Esophagus mucosa (tissue), 1 donor: ENCODE data around the gene VAT1L. TPM values are rescaled to one million over a fixed set of nuclear protein-coding genes. Genes with fewer than 3 reads are reported as not detected.
"Not testable (repeated sequence)": the region's sequence is repeated elsewhere in the genome, so short reads cannot be mapped to it uniquely, and the experiment has no call there.

ENCODE experiments used
- ATAC-seq: fragments of 200-7000 bp; cut with Tn5 transposase; one replicate; pipeline ENCODE4 v1.9.1; 2020
- total RNA-seq: library from RNA; stranded (reverse); gene quantifications from one replicate; pipeline ENCODE4 v1.2.4, GENCODE V29; 2023
- donor health status: DM: yes; HTN: yes; CAD: no.

VAT1L gene
- total RNA-seq, 1 donor from 2014 or later, result 0.08 TPM

DNA sequence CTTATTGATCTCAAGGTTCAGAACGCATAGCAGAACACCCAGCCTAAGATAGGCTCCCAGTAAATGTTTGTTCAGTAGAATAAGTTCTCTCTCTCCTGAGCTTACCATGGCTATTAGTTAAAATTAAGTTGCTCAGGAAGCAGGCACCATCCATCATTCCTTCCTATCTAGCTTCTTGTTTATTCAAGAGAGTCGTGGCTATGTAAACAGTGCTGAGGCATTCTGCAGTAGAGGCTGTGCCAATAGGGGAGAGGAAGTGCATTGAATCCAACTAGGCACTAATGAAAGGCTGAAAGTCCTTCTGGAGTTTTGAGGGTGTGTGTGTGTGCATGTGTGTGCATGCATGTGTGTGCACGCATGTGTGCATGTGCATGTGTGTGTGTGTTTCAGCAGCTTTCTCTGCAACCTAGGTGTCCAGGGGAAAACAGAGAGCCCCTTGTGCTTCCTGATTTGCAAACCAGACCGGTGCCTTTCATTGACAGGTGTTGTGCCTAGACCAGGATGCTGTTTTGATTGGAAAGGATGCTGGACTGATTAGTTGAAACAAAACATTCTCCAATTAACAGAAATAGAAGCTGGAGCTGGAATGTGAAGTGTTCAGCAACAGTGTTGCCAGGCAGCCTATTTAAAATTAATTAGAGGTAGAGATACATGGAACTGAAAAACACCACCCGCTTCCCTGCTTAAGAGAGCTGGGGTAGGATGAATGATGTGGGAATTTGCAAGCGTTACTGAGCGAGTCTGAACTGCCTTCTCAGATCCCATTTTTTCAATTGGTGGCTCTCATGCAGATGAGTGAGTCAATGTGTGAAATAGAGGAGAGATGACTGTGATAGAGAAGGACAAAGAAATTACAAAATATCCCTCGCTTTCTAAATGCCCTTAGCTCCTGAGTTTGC lies 130.7 kb downstream of the VAT1L start:
- ATAC-seq, result no peak

DNA sequence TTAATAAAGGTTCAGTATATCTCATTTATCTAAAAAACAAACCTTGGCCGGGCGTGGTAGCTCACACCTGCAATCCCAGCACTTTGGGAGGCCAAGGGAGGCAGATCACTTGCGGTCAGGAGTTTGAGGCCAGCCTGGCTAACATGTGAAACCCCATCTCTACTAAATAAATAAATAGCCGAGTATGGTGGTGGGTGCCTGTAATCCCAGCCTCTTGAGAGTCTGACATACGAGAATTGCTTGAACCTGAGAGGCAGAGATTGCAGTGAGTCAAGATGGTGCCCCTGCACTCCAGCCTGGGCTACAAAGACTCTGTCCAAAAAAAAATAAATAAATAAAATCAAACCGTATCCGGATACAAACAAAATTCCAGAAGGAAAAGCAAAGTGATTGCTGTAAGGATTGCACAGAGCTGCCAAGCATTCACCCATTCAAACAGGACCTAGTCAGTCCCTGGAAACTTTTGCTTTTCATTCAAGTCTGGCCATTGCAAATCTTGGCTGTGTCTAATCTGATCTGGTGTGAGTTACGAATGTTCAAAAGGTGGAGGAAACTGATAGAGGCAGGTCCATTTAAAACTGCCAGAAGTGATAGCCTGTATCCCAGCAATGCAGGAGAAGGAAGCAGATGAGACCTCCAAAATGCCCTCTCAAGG lies 131.5 kb downstream of the VAT1L start:
- ATAC-seq, result no peak

DNA sequence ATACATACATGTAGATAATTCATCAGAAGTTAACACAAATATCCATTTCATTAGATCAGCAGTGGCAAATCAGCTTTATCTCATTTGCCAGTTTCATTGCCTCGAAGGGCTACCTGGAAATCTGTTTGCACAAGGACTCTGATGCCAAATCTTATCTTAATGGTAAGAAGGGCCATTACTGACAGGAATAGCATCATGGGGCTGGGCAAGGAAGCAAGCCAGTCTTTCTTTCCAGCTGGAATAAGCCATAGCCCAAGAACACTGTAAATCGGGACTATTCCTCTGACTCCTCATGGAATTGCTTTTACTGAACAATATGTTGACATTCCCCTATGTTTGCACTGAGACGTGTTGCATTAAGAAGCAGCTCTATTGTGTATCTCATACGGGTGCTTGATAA lies 132.6 kb downstream of the VAT1L start:
- ATAC-seq, result no peak

DNA sequence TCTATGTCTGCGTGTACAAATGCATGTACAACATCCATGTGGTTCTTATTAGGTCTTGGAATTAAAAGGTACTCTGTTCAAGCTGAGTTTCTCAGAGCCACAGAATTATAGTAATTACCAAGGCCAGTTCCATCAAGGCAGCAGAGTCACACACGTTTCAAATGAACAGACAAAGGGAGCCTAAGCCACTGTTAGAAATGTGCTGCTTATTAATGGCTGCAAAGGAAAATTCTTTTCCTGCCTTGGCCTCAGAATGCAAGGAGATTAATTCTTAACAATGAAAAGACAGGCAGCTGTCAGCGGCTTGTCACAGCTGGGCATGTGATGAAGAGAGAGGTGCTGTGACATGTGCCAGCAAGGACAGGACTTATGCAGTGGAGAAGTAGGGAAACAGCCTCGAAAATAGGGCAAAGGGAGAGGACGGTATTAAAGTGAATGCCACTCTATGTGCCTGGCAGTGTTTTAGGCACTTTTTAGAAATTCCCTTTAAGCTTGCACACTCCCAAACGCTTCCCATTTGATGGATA lies 133.9 kb downstream of the VAT1L start:
- ATAC-seq, result no peak

DNA sequence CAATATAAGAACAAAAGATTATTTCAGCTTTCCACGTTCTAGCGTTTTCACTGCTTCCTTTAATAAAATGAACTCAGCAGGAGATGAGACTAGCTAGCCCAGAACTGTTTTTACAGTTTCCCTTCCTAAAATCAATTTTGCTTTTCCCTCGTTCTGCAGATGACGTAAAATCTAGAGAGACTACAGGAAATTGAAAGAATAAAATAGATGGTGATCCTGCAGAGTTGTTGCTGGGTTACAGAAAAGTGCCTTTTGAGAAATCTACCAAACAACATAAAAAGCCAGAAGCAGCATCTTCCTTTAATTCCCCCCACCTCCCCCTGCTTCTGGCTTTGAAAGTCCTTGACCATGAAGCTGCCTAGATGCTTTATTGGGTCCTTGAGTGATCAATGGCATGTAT lies 137.2 kb downstream of the VAT1L start:
- no peak for ATAC-seq

DNA sequence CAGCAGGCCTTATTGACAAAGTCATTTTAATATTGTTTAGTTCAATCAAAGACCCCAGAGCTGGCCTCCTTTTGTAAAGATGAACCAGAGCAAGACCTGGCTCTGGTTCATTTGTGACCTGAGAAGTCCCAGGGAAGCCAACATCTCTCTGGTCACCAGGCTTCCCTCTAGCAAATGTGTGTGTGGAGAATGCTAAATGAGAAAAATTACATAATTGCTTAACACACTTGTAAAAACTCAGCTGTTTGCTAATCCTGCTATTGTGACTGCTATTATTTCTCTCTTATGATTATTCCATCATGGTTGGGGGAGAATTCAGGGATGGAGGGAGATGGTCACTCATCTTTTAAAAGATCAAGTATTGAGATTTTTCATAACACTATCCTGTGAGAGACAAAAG lies 139.7 kb downstream of the VAT1L start:
- ATAC-seq, result no peak

DNA sequence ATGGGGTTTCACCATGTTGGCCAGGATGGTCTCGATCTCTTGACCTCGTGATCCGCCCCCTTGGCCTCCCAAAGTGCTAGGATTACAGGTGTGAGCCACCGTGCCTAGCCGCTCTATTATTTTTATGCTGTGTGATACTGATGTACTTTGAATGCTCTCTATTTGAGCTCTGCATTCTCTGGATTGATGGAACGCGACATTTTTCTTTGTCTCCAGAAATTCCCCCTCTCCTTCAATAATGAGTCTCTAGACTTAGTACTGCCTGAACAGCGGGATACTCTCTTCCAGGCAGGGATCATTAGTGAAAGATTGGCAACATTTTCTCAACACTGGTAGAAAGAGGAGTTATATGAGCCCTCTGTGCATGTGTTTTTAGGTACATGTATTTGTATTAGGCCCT lies 140.6 kb downstream of the VAT1L start:
- ATAC-seq, result no peak

DNA sequence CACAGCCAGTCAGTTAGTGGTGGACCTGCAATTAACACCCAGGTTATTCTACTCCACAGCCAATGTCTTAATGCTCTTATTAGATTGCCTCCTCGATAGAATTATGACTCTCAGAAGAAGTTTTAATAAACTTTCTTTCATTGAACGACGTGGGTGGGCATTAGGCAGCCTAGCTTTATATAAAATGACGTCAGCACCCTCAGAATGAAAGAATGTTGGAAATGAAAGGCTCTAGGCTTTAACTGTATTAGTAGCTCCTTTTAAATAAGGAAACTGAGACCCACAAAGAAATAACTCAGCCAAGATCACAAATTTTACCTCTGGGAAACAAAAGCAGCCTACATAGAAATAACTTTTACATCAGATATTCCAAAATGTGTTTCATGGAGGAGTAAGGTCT lies 142.7 kb downstream of the VAT1L start:
- no peak for ATAC-seq

DNA sequence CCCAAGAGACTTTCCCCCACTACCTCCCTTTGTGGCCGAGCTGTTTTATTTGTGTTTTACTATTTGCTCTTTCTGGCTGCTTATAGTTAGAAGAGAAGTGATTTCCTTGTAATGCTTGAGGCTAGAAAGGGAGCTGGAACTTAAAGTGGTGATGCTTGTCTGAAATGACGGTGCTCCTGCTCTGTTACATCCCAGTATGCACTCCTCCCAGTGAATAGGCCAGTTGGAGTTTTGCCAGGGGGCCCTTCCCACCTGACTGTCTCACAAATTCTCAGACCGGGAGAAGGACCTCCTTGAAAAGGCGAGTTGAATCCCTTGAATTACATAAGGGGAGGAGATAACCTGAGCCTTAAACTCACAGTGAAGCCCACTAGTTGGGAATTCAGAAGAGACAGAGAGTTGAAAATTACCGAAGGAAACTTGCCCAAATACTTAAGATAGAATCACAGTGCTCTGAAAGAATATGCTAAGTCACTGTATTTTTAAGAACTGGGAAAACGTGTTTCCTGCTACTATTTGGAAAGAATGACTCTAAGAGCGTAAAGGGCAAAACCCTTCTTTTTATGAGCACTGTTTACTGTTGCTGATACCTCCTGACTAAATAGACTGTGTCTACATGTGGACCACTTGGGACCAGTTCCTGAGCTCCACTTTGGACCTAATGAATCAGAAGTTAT lies 149.2 kb downstream of the VAT1L start:
- no peak for ATAC-seq

DNA sequence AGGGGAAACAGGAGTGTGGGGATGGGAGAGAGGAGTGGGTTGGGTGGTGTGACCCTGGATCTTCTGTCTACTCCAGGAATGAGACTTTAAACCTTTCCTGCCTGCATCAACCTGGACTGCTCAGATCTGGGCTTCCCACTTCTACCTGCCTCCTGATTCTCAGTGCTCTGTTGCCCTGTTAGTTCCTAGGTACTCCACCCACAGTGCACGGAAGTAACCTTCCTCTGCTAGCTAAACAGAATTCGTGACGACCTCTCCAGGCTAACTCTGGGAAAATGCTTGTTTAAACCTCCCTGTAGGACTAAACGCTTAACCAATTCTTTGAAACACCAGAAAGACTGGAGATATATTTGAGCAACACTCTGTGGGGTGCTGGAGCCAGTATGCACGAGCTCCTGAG lies 150.5 kb downstream of the VAT1L start:
- ATAC-seq, result no peak

DNA sequence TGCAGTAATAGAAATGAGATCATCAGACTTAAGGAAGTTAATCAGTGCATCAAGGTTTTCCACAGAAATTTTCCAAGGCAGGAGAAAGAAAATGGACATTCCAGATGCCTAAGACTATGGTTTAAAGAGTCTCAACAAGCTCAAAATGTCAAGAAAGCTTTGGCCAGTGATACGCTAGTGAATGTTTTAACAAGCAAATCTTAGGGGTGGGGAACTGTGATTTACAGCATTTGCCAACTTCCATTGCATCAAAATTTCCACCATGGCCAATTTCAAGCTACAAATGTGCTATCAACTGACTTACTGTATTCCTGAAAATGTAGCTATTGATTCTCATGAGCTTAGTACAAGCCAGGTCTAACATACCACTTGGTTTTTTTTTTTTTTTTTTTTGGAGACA lies 151.6 kb downstream of the VAT1L start:
- no peak for ATAC-seq

DNA sequence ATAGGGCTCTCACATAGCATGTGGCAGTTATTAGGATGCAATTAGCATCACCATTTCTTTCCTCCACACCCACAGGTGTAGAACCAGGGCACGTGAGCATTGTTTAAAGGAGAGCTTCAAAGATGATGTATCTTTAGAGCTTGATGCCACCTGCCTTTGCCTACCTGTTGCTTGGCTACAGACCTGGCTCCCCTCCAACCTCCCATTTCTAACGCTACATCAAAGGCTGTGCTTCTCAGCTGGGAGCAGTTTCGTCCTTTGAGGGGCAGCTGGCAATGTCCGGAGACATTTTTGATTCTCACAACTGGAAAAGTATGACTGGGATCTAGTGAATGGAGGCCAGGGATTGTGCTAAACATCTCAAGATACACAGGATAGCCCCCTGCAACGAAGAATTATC lies 155.4 kb downstream of the VAT1L start:
- no peak for ATAC-seq

DNA sequence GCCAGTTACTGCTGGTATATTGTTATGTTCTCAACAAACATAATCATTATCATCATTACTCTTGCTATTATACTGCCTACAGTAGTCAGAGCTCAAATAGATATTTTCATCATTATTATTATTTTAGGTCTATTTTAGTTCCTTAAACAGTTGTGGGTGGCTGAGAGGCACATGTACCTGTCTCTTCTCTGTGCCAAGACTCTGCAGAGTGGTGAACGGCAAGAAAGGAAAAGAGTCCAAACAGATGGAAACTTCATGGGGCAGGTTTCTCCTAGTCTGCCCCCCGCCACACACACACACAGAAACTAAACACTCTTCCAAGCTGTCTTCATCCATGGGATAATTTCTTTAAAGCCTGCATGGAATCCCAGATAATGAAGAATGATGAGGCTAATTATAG lies 156.3 kb downstream of the VAT1L start:
- no peak for ATAC-seq

DNA sequence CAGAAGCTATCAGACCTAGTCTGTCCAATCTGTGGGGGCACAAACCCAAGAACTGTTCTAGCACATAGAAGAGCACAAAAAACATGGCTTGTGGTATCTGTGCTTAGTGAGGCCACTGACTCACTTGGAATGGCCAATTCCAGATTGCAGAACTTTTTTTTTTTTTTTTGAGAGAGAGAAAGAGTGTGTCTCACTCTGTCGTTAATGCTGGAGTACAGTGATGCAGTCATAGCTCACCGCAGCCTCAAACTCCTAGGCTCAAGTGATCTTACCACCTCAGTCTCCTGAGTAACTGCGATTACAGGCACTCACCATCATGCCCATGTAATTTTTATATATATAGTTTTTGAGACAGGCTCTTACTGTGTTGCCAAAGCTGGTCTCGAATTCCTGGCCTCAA lies 156.8 kb downstream of the VAT1L start:
- ATAC-seq, result no peak

DNA sequence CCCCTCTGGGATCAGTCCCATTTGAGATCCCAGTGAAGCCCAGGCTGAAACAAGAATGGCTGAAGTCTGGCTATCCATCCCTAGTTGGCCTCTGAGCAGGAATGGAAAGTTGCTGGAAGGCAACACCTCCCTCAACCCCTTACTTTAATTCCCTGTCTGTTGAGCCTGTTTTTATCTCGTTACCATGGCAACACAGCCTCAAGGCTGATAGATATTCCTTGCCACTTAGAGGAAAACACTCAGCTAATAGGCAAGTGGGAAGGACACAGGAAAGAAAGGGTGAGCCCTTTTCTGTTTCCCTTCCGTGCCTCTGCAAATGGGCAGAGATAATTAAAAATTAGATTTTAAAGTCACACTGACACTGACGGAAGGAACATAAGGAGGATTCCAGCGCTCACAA lies 158.5 kb downstream of the VAT1L start:
- no peak for ATAC-seq

DNA sequence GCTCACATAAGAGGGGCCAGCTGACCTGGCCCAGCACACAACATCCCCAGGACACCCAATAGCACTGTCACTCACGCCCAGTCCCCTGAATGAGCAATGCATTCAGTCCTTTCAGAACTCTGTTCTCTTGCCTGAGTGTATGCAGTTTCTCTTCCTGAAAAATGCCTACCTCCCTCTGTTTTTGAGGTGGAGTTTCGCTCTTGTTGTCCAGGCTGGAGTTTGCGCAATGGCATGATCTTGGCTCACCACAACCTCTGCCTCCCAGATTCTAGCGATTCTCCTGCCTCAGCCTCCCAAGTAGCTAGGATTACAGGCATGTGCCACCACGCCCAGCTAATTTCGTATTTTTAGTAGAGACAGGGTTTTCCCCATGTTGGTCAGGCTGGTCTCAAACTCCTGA lies 159.2 kb downstream of the VAT1L start:
- ATAC-seq, result not testable (repeated sequence)

DNA sequence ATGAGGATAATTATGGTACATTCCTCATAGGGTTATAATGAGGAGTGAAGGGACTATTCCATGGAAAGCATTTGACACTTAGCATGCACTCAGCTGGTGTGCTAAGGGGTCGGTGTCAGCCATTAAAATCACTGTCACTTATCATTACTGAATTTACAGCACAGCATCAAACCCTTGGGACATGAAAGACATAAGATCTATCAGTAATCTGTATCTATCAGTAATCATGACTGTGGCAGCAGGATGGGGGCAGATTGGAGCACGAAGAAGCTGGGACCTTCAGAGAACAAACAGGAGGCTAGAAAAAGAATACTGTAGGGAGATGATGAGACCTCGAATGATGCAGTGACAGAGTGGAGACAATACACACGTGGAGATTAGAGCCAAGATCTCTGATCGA lies 160.5 kb downstream of the VAT1L start:
- ATAC-seq, result no peak

DNA sequence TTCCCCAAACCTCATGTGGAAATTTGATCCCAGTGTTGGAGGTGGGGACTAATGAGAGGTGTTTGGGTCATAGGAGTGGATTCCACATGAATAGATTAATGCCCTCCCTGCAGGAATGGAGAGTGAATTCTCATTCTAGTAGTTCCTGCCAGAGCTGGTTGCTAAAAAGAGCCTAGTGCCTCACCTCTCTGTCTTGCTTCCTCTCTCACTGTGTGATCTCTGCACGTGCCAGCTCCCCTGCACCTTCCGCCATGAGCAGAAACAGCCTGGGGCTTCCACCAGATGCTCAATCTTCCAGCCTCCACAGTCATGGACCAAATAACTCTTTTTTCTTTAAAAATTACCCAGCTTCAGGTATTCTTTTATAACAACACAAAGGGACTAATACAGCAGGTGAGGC lies 161.1 kb downstream of the VAT1L start:
- ATAC-seq, result no peak

DNA sequence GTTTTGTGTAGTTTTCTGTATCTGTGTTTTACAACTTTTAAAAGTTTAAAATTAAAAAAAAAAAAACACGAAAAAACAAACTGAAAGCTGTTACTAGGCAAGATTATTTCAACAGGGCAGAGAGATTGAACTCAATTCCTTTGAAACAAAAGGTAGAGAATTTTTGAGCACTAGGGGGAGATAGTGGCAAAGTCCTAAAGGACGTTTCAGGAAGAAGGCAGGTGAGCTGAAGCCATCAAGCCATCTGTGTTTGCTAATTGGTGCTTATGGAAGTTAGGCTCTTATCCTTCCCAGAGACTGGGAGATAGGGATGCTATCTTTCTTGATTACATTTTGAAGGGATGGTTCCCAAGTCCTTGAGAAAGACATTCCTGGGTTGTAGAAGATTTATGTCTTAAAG lies 163.4 kb downstream of the VAT1L start:
- ATAC-seq, result no peak

DNA sequence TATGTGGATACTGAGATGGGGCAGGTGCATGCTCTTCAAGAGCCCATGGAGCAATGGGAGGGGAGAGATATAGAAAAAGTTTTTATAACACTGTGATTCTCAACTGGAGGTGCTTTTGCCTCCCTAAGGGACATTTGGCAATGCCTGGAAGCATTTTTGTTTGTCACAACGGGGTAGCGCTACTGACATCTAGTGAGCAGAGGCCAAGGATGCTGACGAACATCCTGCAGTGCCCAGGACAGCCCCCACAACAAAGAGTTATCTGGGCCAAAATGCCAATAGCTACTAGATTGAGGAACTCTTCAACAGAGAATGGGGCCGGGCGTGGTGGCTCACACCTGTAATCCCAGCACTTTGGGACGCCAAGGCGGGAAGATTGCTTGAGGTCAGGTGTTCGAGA lies 166.8 kb downstream of the VAT1L start:
- no peak for ATAC-seq

DNA sequence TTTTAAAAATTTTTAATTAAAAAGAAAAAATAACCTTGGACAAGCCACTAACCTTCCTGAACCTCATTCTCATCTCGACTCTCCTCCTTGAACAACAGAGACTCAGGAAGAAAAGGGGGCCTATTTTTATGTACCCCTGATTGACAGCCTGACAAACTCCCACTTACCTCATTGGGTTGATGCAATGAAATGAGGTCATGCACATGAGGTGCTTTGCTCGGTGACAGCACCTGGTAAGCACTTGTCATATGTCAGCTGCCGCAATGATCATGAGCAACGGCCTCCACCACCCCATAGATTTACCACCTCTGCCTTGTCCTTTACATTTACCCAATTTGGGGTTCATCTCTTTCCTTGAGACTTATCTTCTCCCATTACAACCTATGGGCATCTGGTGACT lies 167.9 kb downstream of the VAT1L start:
- ATAC-seq, result no peak

DNA sequence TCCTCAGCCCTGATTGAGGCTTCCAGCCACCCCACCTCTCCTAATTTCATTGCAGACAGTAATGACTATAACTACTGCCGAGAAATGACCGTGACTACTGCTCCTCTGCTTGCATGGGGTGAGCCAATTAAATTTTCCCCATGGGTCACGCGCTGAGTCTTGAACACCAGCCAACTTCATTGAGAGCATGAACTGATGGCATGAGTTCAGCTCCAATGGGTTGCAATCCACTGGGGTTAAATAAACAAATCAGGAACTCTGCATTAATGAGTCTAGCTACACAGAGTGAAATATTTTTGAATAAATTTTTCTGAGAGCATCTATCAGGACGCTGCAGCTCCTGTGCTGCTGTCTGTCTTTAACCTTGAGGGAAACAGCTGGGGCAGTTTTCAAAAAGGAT lies 172.4 kb downstream of the VAT1L start:
- ATAC-seq, result no peak

DNA sequence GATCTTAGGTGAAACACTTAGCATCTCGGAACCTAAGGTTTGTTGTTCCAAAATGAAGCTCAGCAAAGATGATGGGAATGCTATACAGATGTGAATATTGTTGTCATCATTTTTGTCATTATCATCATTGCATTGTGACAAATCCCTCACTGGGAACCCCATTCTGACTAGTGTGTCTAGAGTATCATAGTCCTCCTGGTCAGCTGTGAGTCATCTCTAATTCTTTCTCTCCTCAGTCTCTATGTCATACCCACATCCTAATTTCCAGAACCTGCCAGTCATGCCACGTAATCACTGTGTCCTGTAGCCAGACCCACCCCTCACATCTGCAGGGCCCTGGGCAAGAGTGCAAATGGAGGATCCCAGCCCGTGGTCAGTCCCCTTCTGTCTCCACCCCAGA lies 173.4 kb downstream of the VAT1L start:
- no peak for ATAC-seq

DNA sequence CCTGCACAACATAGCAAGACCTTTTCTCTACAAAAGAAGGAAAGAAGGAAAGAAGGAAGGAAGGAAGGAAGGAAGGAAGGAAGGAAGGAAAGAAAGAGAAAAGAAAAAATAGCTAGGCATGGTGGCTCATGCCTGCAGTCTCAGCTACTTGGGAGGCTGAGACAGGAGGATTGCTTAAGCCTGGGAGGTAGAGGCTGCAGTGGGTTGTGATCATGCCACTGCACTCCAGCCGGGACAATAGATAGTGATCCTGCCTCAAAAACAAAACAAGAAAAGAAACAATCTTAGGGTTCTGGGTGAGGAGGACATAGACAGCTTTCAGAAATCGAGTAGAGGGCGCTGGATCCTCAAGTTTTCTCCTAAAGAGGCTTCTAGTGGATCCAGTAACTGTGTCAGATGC lies 174.3 kb downstream of the VAT1L start:
- no peak for ATAC-seq
